ENCODE data around the gene TM4SF1. TPM values are rescaled to one million over a fixed set of nuclear protein-coding genes. Genes with fewer than 3 reads are reported as not detected.

TM4SF1 gene, protein sequence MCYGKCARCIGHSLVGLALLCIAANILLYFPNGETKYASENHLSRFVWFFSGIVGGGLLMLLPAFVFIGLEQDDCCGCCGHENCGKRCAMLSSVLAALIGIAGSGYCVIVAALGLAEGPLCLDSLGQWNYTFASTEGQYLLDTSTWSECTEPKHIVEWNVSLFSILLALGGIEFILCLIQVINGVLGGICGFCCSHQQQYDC
- 0.29 and 0.41 TPM in 2 replicates for total RNA-seq

DNA sequence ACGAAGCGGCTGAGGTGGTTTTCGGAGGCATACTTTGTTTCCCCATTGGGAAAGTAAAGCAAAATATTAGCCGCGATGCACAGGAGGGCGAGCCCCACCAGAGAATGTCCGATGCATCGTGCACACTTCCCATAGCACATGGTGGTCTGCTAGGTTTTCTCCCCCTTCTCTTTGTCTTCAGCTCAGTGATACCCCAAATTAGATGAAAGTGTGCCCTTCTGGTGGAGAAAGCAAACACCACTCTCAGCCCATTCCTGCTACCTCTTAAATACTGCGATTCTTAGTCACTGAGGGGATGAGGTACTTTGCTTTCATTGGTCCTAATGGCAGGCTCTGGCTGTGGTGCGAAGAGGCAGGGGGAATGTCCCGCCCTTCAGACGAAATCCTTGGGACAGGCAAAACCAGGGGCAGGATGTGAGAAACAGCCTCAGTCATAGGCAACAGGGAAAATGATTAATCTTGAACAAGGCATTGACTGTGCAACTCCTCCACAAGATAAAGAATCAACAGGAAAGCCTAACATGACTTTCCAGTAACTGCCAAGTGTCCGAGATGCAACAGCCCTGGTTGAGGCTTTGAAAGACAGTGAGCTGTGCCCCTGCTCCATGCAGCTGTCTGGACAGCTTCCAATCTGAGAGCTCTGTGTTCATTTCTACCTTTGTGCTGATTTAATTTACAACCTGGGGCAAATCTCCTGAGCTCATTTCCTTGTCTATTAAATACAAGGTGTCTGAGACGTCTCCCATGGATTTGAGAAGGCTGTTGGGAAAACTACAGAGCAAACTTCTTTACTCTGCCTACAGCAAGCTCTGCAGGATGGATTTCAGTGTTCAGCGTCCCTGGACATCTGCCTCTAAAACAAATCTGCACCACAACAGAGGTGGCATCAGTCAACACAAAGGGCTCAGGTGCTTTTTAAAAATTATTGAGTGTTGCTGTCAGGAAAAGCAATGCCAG is at the start of gene TM4SF1:
Gene TM4SF1, minus strand, starts transcription at position 242 of the 957 bp plus-strand sequence. Its CDS starts 102 bp downstream, at position 140.
- intact Hi-C loops (cut with micrococcal nuclease): no loop called here

DNA sequence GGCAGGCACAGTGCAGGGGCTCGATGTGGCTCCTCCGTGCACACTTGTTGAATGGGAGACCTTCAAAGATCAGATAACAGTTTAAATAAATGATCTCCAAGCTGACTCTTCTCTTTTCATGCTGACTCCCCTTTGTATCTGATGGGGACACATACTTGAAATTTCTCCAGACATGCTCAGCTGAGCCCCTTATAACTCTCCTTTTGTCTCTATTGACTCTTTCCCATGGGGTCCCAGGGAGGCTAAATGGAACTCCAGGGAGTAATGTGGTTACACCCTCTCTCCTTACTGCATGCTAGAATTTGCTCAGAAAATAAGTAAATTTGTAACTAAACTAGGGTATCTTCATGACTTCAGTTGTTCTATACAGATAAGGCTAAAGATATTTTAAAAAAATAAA is 48.9 kb upstream of the TM4SF1 start:
- intact Hi-C loops (cut with micrococcal nuclease): no loop called here

DNA sequence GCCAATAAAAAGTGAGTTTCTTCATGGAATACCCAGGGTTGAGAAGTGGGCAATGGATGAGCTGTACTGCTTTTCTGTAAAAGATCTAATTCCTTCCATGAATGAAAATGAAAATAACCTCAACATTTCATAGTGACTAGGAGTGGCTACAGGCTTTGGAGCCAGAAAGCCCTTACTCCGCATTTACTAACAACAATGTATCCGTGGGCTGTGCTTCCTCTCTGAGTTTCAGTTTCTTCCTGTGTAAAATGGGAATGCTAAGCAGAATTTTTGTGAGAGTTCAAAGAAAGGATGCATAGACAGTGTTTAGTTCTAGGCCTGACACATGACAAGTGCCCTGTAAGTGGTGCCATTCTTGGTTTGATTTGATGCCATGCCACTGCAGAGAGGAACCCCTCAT is 47.5 kb upstream of the TM4SF1 start:
- intact Hi-C loops (cut with micrococcal nuclease): no loop called here

DNA sequence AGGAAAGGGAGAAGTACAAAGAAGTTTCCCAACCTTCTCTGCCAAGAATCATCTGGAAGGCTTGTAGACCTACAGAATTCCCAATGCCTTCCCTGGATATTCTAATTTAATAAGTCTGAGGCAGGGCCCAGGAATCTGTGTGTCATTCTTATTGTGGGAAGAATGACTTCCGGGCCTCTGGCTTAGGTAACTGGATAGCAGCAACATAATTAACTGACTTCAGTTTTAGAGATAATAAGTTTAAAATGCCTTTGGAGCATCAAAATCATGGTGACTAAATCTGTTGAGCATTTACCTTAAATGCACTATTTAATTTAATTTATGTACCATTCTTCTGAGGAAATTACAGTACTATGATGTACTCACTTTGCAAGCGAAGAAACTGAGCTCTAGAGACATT is 44.3 kb upstream of the TM4SF1 start:
- intact Hi-C loops (cut with micrococcal nuclease): no loop called here

DNA sequence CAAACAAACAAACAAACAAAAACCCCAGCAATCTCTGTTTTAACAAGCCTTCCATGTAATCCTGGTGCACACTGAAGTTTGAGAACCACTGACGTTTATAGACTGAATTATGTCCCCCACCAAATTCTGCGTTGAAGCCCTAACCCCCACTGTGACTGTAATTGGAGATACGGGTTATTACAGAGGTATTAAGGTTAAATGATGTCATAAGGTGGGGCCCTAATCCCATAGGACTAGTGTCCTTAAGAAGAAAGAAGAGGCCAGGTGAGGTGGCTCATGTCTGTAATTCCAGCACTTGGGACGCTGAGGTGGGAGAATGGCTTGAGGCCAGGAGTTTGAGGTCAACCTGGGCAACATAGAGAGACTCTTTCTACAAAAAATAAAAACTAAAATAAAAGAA is 42.4 kb upstream of the TM4SF1 start:
- intact Hi-C loops (cut with micrococcal nuclease): no loop called here

DNA sequence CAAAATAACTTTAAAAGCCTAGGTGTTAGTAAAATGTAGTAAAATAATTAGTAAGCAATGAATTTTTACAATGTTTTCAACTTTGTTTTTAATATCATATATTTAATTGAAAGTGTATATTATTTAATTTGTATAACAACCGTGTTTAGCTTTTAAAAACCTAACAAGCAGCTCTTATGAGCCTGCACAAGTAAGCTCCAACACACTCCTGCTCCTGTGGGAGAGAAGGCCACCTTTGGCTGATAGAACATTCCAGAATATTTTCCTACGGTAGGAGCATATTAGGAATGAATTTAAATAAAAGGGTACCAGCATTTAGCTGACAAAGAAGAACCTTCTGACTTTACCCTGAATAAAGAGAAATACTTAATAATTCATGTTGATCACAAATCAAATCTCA is 40.3 kb upstream of the TM4SF1 start:
- intact Hi-C loops (cut with micrococcal nuclease): no loop called here

DNA sequence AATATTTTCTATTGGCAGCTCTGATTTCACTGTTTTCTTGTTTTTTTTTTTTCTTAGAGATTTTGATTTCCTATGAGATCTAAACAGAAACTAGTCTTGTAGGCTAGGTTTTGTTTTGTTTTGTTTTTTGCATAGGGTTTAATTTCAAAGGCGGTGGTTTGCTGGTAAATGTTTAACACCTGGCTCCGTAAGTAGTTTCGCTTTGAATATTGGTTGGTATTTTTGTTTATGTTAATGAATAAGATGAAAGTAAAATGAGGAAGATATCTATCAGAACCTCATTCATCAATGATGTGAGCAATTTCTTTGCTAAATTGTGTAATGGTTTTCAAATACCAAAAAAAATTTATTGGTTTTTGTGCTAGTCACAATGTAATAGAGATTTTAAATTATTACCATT is 39.7 kb upstream of the TM4SF1 start:
- intact Hi-C loops (cut with micrococcal nuclease): no loop called here

DNA sequence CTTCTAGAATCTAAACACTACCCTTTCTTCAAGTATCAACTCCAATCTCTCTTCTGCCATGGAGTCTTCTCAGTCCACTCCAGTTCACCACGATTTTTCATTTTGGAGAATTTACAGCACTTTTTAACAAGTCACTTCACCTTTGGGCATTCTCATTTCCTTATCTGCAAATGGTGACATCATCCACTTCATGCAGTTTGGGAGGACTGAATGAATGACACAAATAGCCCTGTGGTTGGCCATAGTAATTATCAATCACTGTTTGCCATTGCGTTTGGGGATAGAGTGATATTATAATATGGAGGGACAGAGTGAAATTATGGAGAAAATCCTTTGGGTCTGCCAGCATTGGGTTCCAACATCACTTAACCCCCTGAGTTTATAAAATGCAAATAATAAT is 38.0 kb upstream of the TM4SF1 start:
- intact Hi-C loops (cut with micrococcal nuclease): no loop called here

DNA sequence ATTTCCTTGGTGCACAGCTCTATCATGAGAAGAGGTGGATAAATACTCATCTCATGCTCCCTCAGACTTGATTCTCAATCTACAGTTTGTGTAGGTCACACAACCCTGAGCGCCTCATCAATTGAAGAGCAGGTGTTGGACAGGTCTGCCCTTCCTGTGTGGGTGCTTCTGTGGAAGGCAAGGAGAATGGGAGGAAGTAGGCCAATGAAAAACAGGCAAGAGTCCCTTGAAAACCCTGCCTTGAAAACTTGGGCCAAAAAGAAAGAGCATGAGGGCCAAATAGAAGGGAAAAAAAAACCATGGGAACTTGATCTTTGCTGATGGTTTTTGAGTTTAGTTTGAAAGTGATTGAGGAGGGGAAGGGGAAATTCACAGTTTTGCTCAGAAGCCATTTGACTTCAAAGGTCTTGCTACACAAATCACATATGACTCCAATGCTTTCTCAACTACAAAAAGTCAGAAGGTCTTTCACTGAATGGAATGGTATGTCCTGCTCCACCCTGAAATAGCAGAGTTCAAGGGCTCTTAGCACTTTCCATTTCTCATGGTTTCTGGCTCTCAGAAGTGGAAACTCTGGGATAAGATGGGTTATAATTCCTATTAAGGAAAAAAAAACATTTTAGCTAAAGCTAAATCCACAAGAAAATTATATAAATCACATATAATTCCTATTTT is 37.2 kb upstream of the TM4SF1 start:
- intact Hi-C loops (cut with micrococcal nuclease): no loop called here

DNA sequence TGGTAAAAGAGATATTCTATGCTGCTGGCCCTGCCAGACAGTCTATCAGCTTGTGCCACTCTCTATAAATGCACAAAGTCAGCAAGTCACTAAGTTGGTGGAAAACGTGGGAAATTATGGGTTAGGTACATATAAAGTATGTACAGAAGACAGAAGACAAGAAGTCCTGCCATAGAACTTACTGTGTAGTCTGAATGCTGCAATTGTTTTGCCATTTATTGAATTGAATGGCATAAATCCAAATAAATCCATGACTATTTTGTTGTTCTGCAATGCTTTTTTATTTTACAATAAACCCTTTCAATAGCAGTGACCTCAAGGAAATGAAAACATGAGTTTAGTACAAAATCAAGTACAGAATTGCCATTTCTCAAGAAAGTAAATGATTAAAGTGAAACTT is 34.1 kb upstream of the TM4SF1 start:
- intact Hi-C loops (cut with micrococcal nuclease): no loop called here

DNA sequence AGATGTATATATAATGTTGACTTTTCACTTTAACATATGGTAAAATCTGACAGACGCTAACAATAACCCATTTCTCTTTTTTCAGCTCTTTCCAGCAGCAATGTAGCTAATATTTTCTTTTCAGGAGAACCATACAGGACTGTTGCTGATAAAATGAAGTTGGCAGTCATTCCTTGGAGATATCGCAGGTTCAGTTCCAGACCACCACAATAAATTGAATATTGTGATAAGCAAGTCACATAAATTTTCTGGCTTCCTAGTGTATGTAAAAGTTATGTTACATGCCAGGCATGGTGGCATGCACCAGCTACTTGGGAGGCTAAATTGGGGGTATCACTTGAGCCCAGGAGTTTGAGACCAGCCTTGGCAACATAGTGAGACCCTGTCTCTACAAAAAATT is 31.9 kb upstream of the TM4SF1 start:
- intact Hi-C loops (cut with micrococcal nuclease): no loop called here

DNA sequence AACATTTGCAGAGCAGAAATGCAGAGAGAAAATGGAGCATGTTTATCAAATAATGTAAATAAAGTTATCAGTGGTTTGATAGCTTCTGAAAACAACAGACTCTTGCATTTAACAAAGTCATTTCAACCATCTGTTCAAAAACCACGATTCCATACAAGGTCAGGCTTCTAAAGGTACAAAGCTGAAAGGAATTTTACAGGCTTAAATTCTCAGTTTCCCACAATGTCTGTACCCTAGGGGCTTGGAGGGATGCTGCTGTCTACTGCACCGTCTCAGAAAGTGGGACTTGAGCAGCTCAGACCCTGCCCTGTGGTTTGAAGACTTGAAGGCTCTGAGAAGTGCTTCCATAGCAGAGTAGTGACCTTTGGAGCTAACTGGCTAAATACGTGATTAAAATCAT is 30.4 kb upstream of the TM4SF1 start:
- intact Hi-C loops (cut with micrococcal nuclease): no loop called here

DNA sequence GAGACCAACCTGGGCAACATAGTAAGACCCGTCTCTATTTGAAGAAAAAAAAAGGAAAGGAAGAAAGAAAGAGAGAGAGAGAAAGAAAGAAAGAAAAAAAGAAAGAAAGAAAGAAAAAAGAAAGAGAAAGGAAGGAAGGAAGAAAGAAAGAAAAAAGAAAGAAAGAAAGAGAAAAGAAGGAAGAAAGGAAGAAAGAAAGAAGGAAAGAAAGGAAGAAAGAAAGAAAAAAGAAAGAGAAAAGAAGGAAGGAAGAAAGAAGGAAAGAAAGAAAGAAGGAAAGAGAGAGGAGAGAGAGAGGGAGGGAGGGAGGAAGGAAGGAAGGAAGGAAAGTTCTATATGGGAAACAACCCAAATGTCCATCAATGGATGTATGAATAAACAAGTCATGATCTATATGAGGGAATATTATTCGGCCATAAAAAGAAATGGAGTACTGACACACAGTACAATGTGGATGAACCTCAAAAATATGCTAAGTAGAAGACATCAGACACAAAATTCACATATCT is 28.8 kb upstream of the TM4SF1 start:
- intact Hi-C loops (cut with micrococcal nuclease): no loop called here

DNA sequence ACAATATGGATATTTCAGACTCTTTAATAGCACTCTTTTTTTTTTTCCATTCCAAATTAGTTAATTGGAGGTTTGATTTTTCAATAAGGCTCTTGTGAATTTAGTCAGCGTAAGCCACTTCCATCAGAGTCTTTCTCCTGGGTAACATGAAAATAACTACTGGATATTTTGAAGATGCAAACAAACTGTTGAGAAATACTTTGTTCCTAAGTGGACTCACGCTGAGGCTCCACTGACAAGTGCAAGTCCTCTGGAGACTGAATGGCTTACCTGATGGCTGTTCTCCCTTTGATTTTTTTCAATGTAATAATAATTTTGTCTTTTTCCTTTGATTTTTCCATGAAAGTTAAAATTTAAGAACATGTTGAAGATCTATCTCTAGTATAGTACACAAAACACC is 26.0 kb upstream of the TM4SF1 start:
- intact Hi-C loops (cut with micrococcal nuclease): no loop called here

DNA sequence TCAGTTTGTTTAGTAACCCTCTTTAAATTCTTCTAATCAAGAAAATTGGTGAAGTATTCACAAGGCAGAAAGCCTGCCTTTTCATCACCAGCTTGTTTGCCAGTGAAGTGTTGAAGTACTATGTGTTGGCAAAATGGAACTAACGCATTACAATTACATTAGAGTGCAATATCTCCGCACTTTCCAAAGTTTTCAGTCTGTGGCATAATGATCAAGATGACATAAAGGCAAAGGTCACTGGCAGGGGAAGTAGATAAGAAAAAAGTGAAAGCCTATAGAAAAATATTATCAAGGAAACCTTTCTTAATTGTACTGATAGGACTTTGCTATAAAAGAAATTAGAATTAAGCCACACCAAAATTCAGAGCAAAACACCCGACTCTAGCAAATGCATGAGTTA is 25.0 kb upstream of the TM4SF1 start:
- intact Hi-C loops (cut with micrococcal nuclease): no loop called here

DNA sequence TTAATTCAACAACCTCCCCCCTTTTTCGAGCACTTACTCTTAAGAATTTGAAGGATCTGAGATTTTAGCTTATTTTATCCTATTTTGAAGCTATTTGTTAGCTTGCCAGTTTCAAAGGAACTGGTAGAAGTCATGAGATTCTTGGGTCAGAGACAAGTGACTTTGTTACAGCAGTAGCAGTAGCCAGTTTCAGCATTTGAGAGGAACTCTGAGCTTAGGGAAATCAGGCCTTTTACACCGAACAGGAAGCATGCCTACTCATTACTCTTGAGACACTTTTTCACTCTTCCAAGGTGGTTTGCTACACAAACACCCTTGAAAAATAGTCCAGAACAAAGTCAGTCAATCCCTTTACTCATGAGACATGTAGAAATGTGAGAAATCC is 24.5 kb upstream of the TM4SF1 start:
- intact Hi-C loops (cut with micrococcal nuclease): no loop called here

DNA sequence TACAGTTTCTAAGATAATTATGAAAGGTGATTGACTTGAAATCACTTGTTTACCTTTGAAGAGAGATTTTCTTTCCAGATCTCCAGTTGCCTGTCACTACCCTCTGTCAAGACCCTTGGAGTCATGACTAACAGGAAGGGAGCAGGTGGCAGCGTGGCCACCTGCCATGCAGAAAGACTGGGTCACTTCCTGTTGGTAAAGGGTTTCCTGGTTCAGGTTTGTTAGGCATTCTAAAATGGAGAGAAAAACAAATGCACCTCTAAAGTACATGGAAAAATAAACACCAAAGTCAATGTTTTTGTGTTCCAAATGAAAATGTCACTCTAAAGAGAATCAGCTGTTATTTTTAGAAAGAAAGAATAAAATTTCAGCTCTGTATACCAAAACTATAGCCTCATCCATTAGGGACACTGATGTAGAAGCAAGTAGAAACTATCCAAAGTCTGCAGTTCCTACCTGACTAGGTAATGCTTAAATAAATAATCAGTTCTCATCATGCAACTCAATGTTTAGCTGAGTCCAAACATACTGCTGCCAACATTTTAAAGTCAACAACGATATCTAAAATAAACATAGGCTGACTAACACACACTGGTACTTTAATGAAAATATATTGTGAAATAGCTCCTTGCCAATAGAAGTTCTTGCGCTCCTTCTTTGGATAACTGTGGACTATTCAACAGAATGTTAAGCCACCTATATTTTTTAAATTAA is 23.9 kb upstream of the TM4SF1 start:
- intact Hi-C loops (cut with micrococcal nuclease): no loop called here

DNA sequence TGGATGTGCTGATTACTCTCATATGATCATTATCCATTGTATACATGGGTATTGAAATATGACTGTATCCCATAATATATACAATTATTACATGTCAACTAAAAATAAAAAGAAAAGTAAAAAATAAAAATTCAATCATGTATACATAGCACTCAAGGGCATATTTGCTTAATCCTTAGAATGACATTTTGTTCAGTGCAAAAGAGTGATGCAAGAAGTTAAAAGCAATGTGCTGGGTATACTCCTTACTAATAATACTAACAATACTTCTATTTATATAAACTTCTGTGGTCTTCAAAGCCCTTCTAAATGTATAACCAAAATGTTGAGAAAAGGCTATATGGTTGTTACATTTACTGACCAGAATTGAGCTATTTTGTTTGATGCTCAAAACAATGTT is 23.2 kb upstream of the TM4SF1 start:
- intact Hi-C loops (cut with micrococcal nuclease): no loop called here

DNA sequence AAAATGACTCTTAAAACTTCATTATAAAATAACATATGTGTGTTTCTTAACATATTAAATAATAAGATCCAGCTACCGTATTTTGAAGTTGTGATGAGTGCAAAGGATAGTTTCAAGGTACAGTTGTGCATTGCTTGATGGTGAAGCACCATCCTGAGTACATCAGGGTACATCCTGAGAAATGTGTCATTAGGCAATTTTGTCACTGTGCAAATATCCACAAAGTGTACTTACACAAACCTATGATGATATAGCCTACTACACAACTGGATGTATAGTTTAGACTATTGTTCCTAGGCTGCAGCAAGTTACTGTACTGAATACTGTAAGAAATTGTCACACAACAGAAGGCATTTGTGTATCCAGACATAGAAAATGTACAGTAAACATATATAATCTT is 20.8 kb upstream of the TM4SF1 start:
- intact Hi-C loops (cut with micrococcal nuclease): no loop called here

DNA sequence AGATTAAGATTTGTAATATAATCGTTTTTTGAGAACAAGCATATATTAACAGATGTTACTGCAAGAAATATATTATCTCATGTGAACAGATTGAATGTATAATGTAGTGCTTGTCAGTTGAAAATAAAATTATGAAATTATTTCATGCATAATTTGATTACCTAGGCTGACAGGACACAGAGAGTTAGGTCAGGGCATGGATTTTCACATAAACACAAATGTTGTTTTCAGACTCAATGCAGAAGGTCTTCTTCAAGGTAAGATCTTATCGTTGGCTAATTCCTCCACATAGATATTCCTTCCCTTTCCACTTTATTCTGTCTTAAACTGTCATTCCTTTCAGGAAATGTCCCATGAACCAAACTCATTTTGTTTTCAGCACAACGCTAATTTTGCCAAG is 20.1 kb upstream of the TM4SF1 start:
- intact Hi-C loops (cut with micrococcal nuclease): no loop called here

DNA sequence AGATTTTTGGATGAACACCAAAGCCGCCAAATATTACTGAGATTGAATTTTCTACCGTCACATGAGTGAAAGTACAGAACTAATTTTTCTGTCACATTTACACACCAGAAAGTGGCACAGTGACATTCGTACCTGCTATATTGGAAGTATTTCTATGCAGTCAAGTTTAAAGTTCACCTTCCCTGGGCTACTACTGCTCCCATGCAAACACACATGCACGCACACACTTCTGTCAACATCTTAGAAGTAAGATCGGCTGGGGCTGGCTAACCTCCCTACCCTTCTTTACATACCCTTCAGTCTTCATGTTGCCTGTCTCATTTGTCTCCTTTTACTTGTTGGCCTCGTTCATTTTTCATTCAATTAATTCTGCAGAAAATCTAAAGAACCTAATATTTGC is 19.0 kb upstream of the TM4SF1 start:
- intact Hi-C loops (cut with micrococcal nuclease): no loop called here
